PC-3 (cell line): Measurements from ENCODE around the gene RPS27L.

Experiments
- EZH2 ChIP-seq: fragments of 300-600 bp; sonication (generic); IDR thresholded peaks from one replicate; pipeline ENCODE4 v1.6.1; 2017; ENCODE audit warnings: antibody characterized with exemption, mild to moderate bottlenecking, low read length; ENCODE audit not compliant: unreplicated experiment
- TF ChIP-seq, protein P1 (sequence below): fragments of 300-600 bp; sonication (generic); conservative IDR thresholded peaks from 2 replicates; pipeline ENCODE4 v1.5.1; 2017; ENCODE audit warnings: antibody characterized with exemption, low read depth, mild to moderate bottlenecking, low read length

DNA sequence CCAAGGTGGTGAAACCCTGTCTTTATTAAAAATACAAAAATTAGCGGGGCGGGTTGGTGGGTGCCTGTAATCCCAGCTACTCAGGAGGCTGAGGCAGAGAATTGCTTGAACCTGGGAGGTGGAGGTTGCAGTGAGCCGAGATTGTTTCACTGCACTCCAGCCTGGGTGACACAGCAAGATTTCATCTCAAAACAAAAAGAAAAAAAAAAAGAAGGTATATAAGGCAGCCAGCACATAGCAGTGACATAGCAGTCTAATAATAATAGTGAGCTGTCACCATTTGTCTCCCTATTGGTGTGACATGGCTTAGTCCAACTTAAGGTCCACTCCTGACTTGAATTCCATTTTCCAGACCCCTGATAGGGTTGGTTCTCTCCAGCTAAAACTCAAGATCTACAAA is 44.4 kb downstream of the RPS27L start:
- TF ChIP-seq, protein P1, sequence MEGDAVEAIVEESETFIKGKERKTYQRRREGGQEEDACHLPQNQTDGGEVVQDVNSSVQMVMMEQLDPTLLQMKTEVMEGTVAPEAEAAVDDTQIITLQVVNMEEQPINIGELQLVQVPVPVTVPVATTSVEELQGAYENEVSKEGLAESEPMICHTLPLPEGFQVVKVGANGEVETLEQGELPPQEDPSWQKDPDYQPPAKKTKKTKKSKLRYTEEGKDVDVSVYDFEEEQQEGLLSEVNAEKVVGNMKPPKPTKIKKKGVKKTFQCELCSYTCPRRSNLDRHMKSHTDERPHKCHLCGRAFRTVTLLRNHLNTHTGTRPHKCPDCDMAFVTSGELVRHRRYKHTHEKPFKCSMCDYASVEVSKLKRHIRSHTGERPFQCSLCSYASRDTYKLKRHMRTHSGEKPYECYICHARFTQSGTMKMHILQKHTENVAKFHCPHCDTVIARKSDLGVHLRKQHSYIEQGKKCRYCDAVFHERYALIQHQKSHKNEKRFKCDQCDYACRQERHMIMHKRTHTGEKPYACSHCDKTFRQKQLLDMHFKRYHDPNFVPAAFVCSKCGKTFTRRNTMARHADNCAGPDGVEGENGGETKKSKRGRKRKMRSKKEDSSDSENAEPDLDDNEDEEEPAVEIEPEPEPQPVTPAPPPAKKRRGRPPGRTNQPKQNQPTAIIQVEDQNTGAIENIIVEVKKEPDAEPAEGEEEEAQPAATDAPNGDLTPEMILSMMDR: no peak
- no peak for TF ChIP-seq EZH2
